ENCODE data around the gene EFCAB7.

DNA sequence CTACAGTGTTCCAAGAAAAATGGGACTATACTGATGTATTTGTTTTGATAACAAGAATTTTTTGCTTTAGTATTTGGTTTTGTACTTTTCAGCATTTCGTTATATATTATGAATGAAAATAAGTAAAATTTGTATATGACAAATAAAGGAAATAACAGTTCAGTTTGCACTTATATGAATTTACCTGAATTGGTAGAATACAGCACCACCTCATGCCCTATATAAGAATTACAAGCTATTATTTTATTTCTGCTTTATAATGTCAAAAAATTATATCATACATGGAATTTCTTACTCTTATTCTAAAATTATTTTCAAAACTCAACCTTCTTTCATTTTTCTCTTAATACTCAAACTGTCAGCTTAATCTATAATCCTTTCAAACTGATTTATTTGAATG lies 14.6 kb downstream of the EFCAB7 start:
- TF ChIP-seq, protein P1, sequence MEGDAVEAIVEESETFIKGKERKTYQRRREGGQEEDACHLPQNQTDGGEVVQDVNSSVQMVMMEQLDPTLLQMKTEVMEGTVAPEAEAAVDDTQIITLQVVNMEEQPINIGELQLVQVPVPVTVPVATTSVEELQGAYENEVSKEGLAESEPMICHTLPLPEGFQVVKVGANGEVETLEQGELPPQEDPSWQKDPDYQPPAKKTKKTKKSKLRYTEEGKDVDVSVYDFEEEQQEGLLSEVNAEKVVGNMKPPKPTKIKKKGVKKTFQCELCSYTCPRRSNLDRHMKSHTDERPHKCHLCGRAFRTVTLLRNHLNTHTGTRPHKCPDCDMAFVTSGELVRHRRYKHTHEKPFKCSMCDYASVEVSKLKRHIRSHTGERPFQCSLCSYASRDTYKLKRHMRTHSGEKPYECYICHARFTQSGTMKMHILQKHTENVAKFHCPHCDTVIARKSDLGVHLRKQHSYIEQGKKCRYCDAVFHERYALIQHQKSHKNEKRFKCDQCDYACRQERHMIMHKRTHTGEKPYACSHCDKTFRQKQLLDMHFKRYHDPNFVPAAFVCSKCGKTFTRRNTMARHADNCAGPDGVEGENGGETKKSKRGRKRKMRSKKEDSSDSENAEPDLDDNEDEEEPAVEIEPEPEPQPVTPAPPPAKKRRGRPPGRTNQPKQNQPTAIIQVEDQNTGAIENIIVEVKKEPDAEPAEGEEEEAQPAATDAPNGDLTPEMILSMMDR (IDR thresholded peaks at IDR 0.05; ENCODE audit: insufficient read depth, low read length, poor library complexity, severe bottlenecking): peak; percentile 57
- TF ChIP-seq EZH2phosphoT487 (conservative IDR thresholded peaks at IDR 0.05; ENCODE audit: low read length): no peak
